Measurements from ENCODE around the gene GAD2.

Gene GAD2

GRCh38 chr10:26314265-26315013 lies 97.9 kb downstream of the GAD2 start:
- Histone ChIP-seq H3K4me3 (ENCODE audit: severe bottlenecking) (no peak overlapping the region), H3K9me3 (ENCODE audit: severe bottlenecking) (no peaks in the 10 kb centered on the region), H3K27me3 (ENCODE audit: insufficient read depth, poor library complexity, severe bottlenecking) (peaks cover 19% of the 10 kb centered on the region), H3K27ac (ENCODE audit: poor library complexity, severe bottlenecking) (no peak overlapping the region), H3K36me3 (ENCODE audit: low read depth) (no peaks in the 10 kb centered on the region), H3K4me1 (ENCODE audit: insufficient read depth, poor library complexity, severe bottlenecking) (no peaks in the 10 kb centered on the region)
- no peak for TF ChIP-seq CTCF (IDR thresholded peaks at IDR 0.05; ENCODE audit: poor library complexity, severe bottlenecking)
- ATAC-seq (ENCODE audit: low read depth) (no peak), DNase-seq (ENCODE audit: low spot score) (no peak)

- H3K27ac ChIP-seq (ENCODE audit: poor library complexity, severe bottlenecking) = no peak overlapping the region
- no peaks in the 10 kb centered on the region for H3K9me3 ChIP-seq (ENCODE audit: severe bottlenecking)
- ATAC-seq (ENCODE audit: low read depth) (no peak), DNase-seq (ENCODE audit: low spot score) (no peak)
- H3K4me3 ChIP-seq (ENCODE audit: severe bottlenecking) = no peak overlapping the region
- no peaks in the 10 kb centered on the region for H3K27me3 ChIP-seq (ENCODE audit: insufficient read depth, poor library complexity, severe bottlenecking)
- no peaks in the 10 kb centered on the region for H3K36me3 ChIP-seq (ENCODE audit: low read depth)
- TF ChIP-seq CTCF (IDR thresholded peaks at IDR 0.05; ENCODE audit: poor library complexity, severe bottlenecking) = no peak
- no peaks in the 10 kb centered on the region for H3K4me1 ChIP-seq (ENCODE audit: insufficient read depth, poor library complexity, severe bottlenecking)
These were observed 102.1 kb downstream of the GAD2 start for GRCh38 chr10:26318672-26319071.

GRCh38 chr10:26323219-26323618 lies 106.6 kb downstream of the GAD2 start:
- Histone ChIP-seq H3K36me3 (ENCODE audit: low read depth) (no peaks in the 10 kb centered on the region), H3K4me3 (ENCODE audit: severe bottlenecking) (no peak overlapping the region), H3K27ac (ENCODE audit: poor library complexity, severe bottlenecking) (no peak overlapping the region), H3K9me3 (ENCODE audit: severe bottlenecking) (no peaks in the 10 kb centered on the region), H3K4me1 (ENCODE audit: insufficient read depth, poor library complexity, severe bottlenecking) (no peaks in the 10 kb centered on the region), H3K27me3 (ENCODE audit: insufficient read depth, poor library complexity, severe bottlenecking) (no peaks in the 10 kb centered on the region)
- no peak for DNase-seq (ENCODE audit: low spot score)
- ATAC-seq (ENCODE audit: low read depth) = no peak
- no peak for TF ChIP-seq CTCF (IDR thresholded peaks at IDR 0.05; ENCODE audit: poor library complexity, severe bottlenecking)

- Histone ChIP-seq H3K27me3 (ENCODE audit: insufficient read depth, poor library complexity, severe bottlenecking) (peaks cover 3% of the 10 kb centered on the region), H3K4me3 (ENCODE audit: severe bottlenecking) (no peak overlapping the region), H3K9me3 (ENCODE audit: severe bottlenecking) (no peaks in the 10 kb centered on the region), H3K36me3 (ENCODE audit: low read depth) (no peaks in the 10 kb centered on the region), H3K27ac (ENCODE audit: poor library complexity, severe bottlenecking) (no peak overlapping the region), H3K4me1 (ENCODE audit: insufficient read depth, poor library complexity, severe bottlenecking) (no peaks in the 10 kb centered on the region)
- DNase-seq (ENCODE audit: low spot score) = no peak
- no peak for TF ChIP-seq CTCF (IDR thresholded peaks at IDR 0.05; ENCODE audit: poor library complexity, severe bottlenecking)
- no peak for ATAC-seq (ENCODE audit: low read depth)
These were observed 110.3 kb downstream of the GAD2 start for GRCh38 chr10:26326851-26327250.

- H3K4me3 ChIP-seq (ENCODE audit: severe bottlenecking) = no peak overlapping the region
- no peak for TF ChIP-seq CTCF (IDR thresholded peaks at IDR 0.05; ENCODE audit: poor library complexity, severe bottlenecking)
- ATAC-seq (ENCODE audit: low read depth) = no peak
- no peaks in the 10 kb centered on the region for H3K4me1 ChIP-seq (ENCODE audit: insufficient read depth, poor library complexity, severe bottlenecking)
- H3K9me3 ChIP-seq (ENCODE audit: severe bottlenecking) = no peaks in the 10 kb centered on the region
- DNase-seq (ENCODE audit: low spot score) = no peak
- no peaks in the 10 kb centered on the region for H3K36me3 ChIP-seq (ENCODE audit: low read depth)
- H3K27me3 ChIP-seq (ENCODE audit: insufficient read depth, poor library complexity, severe bottlenecking) = peaks cover 3% of the 10 kb centered on the region
- no peak overlapping the region for H3K27ac ChIP-seq (ENCODE audit: poor library complexity, severe bottlenecking)
These were observed 111.2 kb downstream of the GAD2 start for GRCh38 chr10:26327811-26328210.

Measured in RWPE2 (cell line).